GM23338 (cell line): ENCODE results near the gene SHB. TPM values are rescaled to one million over a fixed set of nuclear protein-coding genes. Genes with fewer than 3 reads are reported as not detected.

Experiments used
- ATAC-seq: fragments of 200-7000 bp; cut with Tn5 transposase; 3 replicates; pipeline ENCODE4 v1.9.1; 2020
- DNase-seq: peaks from one replicate; pipeline ENCODE4 v3.0.0-alpha.2; 2015; ENCODE audit warnings: low spot score
- H2AFZ ChIP-seq: fragments of 200-600 bp; sonication (generic); 2 replicates; pipeline ENCODE4 v1.8.0; 2016; ENCODE audit warnings: antibody characterized with exemption, mild to moderate bottlenecking, moderate library complexity
- H3F3A ChIP-seq: fragments of 200-600 bp; sonication (generic); replicated peaks from 2 replicates; pipeline ENCODE4 v1.8.0; 2017; ENCODE audit warnings: antibody characterized with exemption, mixed run types, low read depth
- H3K27ac ChIP-seq: fragments of 200-600 bp; sonication (generic); 2 replicates; pipeline ENCODE4 v1.6.1; 2016; ENCODE audit warnings: low read depth
- H3K27me3 ChIP-seq: fragments of 200-600 bp; sonication (generic); 2 replicates; pipeline ENCODE4 v1.8.0; 2016; ENCODE audit warnings: mild to moderate bottlenecking, mixed run types, moderate library complexity; ENCODE audit not compliant: insufficient read depth
- H3K36me3 ChIP-seq: fragments of 200-600 bp; sonication (generic); 2 replicates; pipeline ENCODE4 v1.8.0; 2016; ENCODE audit warnings: mild to moderate bottlenecking; ENCODE audit not compliant: insufficient read depth
- H3K4me1 ChIP-seq: fragments of 200-600 bp; sonication (generic); 2 replicates; pipeline ENCODE4 v1.8.0; 2016; ENCODE audit warnings: mild to moderate bottlenecking, moderate library complexity; ENCODE audit not compliant: insufficient read depth
- H3K4me2 ChIP-seq: fragments of 200-600 bp; sonication (generic); 2 replicates; pipeline ENCODE4 v1.7.1; 2017; ENCODE audit warnings: mixed run types
- H3K4me3 ChIP-seq: fragments of 200-600 bp; sonication (generic); 2 replicates; pipeline ENCODE4 v1.6.1; 2016; ENCODE audit warnings: mixed run types
- H3K79me2 ChIP-seq: fragments of 200-600 bp; sonication (generic); replicated peaks from 2 replicates; pipeline ENCODE4 v1.8.0; 2017; ENCODE audit warnings: mild to moderate bottlenecking; ENCODE audit not compliant: insufficient read depth
- H3K9me2 ChIP-seq: fragments of 200-600 bp; sonication (generic); 2 replicates; pipeline ENCODE4 v1.8.0; 2017; ENCODE audit not compliant: insufficient read depth
- H4K20me1 ChIP-seq: fragments of 200-600 bp; sonication (generic); replicated peaks from 2 replicates; pipeline ENCODE4 v1.8.0; 2017; ENCODE audit warnings: mild to moderate bottlenecking; ENCODE audit not compliant: insufficient read depth
- H3K27ac Mint-ChIP-seq: 2 replicates; pipeline ENCODE4 v1.8.0; 2020; ENCODE audit warnings: inconsistent platforms, mild to moderate bottlenecking, moderate library complexity, mixed read lengths
- H3K27me3 Mint-ChIP-seq: 3 replicates; pipeline ENCODE4 v1.8.0; 2022; ENCODE audit warnings: low read depth, mild to moderate bottlenecking, moderate library complexity, mixed read lengths, inconsistent platforms; ENCODE audit not compliant: insufficient read depth, poor library complexity
- H3K36me3 Mint-ChIP-seq: 3 replicates; pipeline ENCODE4 v1.8.0; 2021; ENCODE audit warnings: low read depth, mild to moderate bottlenecking, inconsistent platforms, moderate library complexity, mixed read lengths
- H3K4me1 Mint-ChIP-seq: 3 replicates; pipeline ENCODE4 v1.8.0; 2020; ENCODE audit warnings: mild to moderate bottlenecking, inconsistent platforms, mixed read lengths
- H3K4me3 Mint-ChIP-seq: 3 replicates; pipeline ENCODE4 v1.8.0; 2021; ENCODE audit warnings: moderate library complexity, mild to moderate bottlenecking, inconsistent platforms, mixed read lengths
- H3K9me3 Mint-ChIP-seq: 3 replicates; pipeline ENCODE4 v1.8.0; 2020; ENCODE audit warnings: moderate library complexity, mild to moderate bottlenecking, inconsistent platforms, mixed read lengths
- CREB1 ChIP-seq: fragments of 250-450 bp; sonication (Bioruptor Pico); IDR thresholded peaks from 2 replicates; pipeline ENCODE4 v1.5.0; 2020; ENCODE audit warnings: low read depth, mild to moderate bottlenecking, moderate library complexity
- EZH2 ChIP-seq: fragments of 200-600 bp; sonication (generic); IDR thresholded peaks from one replicate; pipeline ENCODE4 v1.8.0; 2017; ENCODE audit warnings: antibody characterized with exemption, mild to moderate bottlenecking, low read depth; ENCODE audit not compliant: unreplicated experiment
- NANOG ChIP-seq: IDR thresholded peaks from 2 replicates; pipeline ENCODE4 v1.6.1; 2016; ENCODE audit warnings: antibody characterized with exemption, borderline replicate concordance
- STAT1 ChIP-seq: IDR thresholded peaks from one replicate; pipeline ENCODE4 v1.6.1; 2016; ENCODE audit warnings: antibody characterized with exemption; ENCODE audit not compliant: unreplicated experiment
- ZNF331 ChIP-seq: fragments of 250-450 bp; sonication (Bioruptor Pico); IDR thresholded peaks from 2 replicates; pipeline ENCODE4 v1.5.0; 2020; ENCODE audit warnings: low read depth, mild to moderate bottlenecking, moderate library complexity
- polyA plus RNA-seq: library from polyadenylated mRNA; unstranded; fragments of >200 nt; fragmentation: Nextera tagmentation; extraction: Ambion mirVana; gene quantifications from 2 replicates; pipeline ENCODE4 v1.2.1, GENCODE V29; 2016
- total RNA-seq: library from RNA; depleted of rRNA; stranded (reverse); fragments of >200 nt; shearing (Covaris generic); gene quantifications from 2 replicates; pipeline ENCODE4 v1.2.3, GENCODE V29; 2014
- TF ChIP-seq, protein P1 (sequence below): IDR thresholded peaks from 2 replicates; pipeline ENCODE4 v1.6.1; 2016; ENCODE audit warnings: antibody characterized with exemption
- TF ChIP-seq, protein P2 (sequence below), 2 experiments: fragments of 200-600 bp in 1 of 2; sonication (generic) in 1 of 2; conservative IDR thresholded peaks; 2 replicates each; pipeline versions ENCODE4 v1.5.1 to v1.6.1; 2016 to 2017; ENCODE audit warnings: antibody characterized with exemption in 2 of 2, low read depth in 2 of 2, mild to moderate bottlenecking in 2 of 2, moderate library complexity in 1 of 2
- TF ChIP-seq, protein P3 (sequence below): IDR thresholded peaks from one replicate; pipeline ENCODE4 v1.6.1; 2018; ENCODE audit warnings: antibody characterized with exemption; ENCODE audit not compliant: unreplicated experiment

Gene SHB
- total and polyA plus RNA-seq, 2 experiments from 2014 or later = 1.5 to 14.0 TPM

DNA sequence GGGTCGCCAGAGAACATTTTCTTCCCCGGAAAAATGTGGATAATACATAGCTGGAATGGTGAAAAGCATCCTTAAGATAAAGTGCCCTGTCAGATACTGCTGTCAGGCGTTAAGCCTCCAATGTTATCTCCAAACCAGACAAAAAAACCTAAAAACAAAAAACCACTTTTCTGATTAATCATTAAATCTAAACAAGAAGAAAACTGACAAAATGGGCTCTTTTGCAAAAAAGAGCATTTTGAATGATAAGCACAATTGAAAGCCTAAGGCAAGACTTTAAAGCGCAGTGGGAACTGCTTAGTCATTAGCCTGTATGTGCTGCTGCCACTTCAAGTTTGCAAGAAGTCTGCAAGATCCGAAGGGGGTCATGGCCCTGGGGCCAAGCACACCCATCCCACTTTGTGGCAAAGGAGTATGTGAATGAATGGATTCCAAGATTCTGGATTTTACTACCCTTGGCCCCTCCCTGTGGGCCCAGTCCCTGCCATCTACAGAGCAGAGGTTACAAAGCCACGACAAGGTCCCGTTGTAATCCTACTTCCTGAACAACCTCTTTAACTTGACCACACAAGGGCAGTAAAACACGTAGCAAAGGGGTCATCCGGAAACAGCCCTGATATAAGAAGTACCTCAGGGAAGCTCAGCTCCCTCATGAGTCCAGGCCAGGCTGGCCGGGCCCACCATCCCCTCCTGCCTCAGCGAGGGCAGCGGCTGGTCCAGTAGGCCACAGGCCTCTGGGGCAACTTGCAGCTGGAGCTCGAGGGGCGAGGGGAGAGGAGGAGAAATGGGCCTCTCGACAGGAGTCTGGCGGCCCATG is 29.7 kb downstream of the SHB start:
- H2AFZ ChIP-seq = no peak overlapping the region
- TF ChIP-seq, protein P1, sequence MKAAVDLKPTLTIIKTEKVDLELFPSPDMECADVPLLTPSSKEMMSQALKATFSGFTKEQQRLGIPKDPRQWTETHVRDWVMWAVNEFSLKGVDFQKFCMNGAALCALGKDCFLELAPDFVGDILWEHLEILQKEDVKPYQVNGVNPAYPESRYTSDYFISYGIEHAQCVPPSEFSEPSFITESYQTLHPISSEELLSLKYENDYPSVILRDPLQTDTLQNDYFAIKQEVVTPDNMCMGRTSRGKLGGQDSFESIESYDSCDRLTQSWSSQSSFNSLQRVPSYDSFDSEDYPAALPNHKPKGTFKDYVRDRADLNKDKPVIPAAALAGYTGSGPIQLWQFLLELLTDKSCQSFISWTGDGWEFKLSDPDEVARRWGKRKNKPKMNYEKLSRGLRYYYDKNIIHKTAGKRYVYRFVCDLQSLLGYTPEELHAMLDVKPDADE = no peak
- TF ChIP-seq STAT1 (no peak), CREB1 (no peak), EZH2 (no peak), ZNF331 (CRISPR knock-in tag) (no peak), NANOG (no peak)
- TF ChIP-seq, protein P2, sequence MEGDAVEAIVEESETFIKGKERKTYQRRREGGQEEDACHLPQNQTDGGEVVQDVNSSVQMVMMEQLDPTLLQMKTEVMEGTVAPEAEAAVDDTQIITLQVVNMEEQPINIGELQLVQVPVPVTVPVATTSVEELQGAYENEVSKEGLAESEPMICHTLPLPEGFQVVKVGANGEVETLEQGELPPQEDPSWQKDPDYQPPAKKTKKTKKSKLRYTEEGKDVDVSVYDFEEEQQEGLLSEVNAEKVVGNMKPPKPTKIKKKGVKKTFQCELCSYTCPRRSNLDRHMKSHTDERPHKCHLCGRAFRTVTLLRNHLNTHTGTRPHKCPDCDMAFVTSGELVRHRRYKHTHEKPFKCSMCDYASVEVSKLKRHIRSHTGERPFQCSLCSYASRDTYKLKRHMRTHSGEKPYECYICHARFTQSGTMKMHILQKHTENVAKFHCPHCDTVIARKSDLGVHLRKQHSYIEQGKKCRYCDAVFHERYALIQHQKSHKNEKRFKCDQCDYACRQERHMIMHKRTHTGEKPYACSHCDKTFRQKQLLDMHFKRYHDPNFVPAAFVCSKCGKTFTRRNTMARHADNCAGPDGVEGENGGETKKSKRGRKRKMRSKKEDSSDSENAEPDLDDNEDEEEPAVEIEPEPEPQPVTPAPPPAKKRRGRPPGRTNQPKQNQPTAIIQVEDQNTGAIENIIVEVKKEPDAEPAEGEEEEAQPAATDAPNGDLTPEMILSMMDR (conservative IDR thresholded peaks at IDR 0.05; ENCODE audit: low read depth in 2 of 2) = no peak
- Mint-ChIP-seq H3K4me1 (peaks cover 48% of the 10 kb centered on the region), H3K27ac (peak overlapping the region; percentile 79), H3K27me3 (peaks cover 7% of the 10 kb centered on the region), H3K4me3 (no peak overlapping the region), H3K9me3 (no peaks in the 10 kb centered on the region), H3K36me3 (no peaks in the 10 kb centered on the region)
- H3K27me3 ChIP-seq = no peaks in the 10 kb centered on the region
- H3K79me2 ChIP-seq = peaks cover 12% of the 10 kb centered on the region
- ATAC-seq (no peak), DNase-seq (no peak)
- H3K27ac ChIP-seq = no peak overlapping the region
- H4K20me1 ChIP-seq = no peaks in the 10 kb centered on the region
- no peaks in the 10 kb centered on the region for H3K36me3 ChIP-seq
- no peak overlapping the region; the same call in 1 of the 2 replicates for H3K4me2 ChIP-seq
- no peak overlapping the region for H3K4me3 ChIP-seq
- no peaks in the 10 kb centered on the region for H3K9me2 ChIP-seq
- H3F3A ChIP-seq = no peaks in the 10 kb centered on the region
- H3K4me1 ChIP-seq = no peaks in the 10 kb centered on the region; the same call in 1 of the 2 replicates

DNA sequence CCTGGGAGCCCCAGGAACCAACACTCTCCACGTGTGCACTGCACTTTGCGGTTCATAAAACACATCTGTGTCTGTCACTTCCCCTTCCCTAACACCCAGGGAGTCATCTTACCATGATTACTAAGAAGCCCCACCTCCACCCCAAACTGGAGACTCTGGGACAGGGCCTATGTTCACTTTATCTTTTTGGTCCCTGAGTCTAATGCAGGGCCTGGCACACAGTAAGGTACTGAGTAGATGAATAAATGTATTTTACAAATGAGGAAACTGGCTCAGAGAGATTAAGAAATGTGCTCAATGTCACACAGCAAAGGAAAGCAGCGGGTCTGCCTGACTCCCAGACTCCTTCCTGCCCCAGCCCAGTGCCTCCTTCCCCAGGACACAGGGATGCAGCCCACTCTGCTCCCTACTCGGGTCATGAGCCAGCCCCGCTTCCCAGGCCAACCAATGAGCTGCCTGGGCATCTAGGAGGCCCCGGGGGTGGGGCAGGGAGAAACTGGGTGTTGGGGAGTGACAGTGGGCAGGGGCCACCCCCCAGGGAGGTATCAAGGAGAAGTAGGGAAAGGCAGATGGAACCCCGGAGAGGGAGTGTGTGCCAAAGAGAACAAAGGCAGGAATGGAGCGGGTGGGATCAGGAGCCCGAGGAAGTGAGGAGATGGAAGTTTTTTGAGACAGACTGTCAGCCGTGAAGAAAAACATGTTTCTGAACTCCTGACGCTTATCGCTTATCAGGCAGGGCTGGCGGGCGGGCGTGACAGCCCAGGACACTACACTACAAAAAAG is 30.5 kb downstream of the SHB start:
- Histone ChIP-seq H3K36me3 (no peaks in the 10 kb centered on the region), H3K4me1 (no peaks in the 10 kb centered on the region; the same call in 1 of the 2 replicates), H3K79me2 (peaks cover 12% of the 10 kb centered on the region), H3K4me2 (no peak overlapping the region), H3K9me2 (no peaks in the 10 kb centered on the region), H3K27me3 (no peaks in the 10 kb centered on the region), H3F3A (no peaks in the 10 kb centered on the region), H3K4me3 (no peak overlapping the region), H2AFZ (no peak overlapping the region), H3K27ac (peak overlapping the region; percentile 14; the same call in 1 of the 2 replicates), H4K20me1 (no peaks in the 10 kb centered on the region)
- Mint-ChIP-seq H3K27me3 (peaks cover 9% of the 10 kb centered on the region), H3K27ac (peak overlapping the region; percentile 79), H3K4me1 (peaks cover 48% of the 10 kb centered on the region), H3K36me3 (no peaks in the 10 kb centered on the region), H3K9me3 (no peaks in the 10 kb centered on the region), H3K4me3 (no peak overlapping the region)
- ATAC-seq (peak; percentile 22), DNase-seq (no peak)
- TF ChIP-seq, protein P3, sequence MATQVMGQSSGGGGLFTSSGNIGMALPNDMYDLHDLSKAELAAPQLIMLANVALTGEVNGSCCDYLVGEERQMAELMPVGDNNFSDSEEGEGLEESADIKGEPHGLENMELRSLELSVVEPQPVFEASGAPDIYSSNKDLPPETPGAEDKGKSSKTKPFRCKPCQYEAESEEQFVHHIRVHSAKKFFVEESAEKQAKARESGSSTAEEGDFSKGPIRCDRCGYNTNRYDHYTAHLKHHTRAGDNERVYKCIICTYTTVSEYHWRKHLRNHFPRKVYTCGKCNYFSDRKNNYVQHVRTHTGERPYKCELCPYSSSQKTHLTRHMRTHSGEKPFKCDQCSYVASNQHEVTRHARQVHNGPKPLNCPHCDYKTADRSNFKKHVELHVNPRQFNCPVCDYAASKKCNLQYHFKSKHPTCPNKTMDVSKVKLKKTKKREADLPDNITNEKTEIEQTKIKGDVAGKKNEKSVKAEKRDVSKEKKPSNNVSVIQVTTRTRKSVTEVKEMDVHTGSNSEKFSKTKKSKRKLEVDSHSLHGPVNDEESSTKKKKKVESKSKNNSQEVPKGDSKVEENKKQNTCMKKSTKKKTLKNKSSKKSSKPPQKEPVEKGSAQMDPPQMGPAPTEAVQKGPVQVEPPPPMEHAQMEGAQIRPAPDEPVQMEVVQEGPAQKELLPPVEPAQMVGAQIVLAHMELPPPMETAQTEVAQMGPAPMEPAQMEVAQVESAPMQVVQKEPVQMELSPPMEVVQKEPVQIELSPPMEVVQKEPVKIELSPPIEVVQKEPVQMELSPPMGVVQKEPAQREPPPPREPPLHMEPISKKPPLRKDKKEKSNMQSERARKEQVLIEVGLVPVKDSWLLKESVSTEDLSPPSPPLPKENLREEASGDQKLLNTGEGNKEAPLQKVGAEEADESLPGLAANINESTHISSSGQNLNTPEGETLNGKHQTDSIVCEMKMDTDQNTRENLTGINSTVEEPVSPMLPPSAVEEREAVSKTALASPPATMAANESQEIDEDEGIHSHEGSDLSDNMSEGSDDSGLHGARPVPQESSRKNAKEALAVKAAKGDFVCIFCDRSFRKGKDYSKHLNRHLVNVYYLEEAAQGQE = no peak
- TF ChIP-seq NANOG = no peak
